WERI-Rb-1 (cell line): ENCODE data around the gene CTIF.

Experiments
- DNase-seq: peaks from one replicate; pipeline ENCODE4 v3.0.0-alpha.2; 2020
- H3K27ac ChIP-seq: fragments of 250-450 bp; sonication (Bioruptor Pico); 2 replicates; pipeline ENCODE4 v1.5.1; 2020; ENCODE audit warnings: mild to moderate bottlenecking, moderate library complexity
- H3K27me3 ChIP-seq: fragments of 250-450 bp; sonication (Bioruptor Pico); 2 replicates; pipeline ENCODE4 v1.5.1; 2021; ENCODE audit warnings: mild to moderate bottlenecking, low read depth, moderate library complexity; ENCODE audit not compliant: insufficient read depth, severe bottlenecking
- H3K36me3 ChIP-seq: fragments of 250-450 bp; sonication (Bioruptor Pico); 2 replicates; pipeline ENCODE4 v1.5.1; 2020; ENCODE audit warnings: mild to moderate bottlenecking, moderate library complexity
- H3K4me3 ChIP-seq: 2 replicates; pipeline ENCODE4 v1.5.1; 2011; ENCODE audit warnings: low read depth, mild to moderate bottlenecking, control low read depth, low read length
- H3K9me3 ChIP-seq: fragments of 250-450 bp; sonication (Bioruptor Pico); 2 replicates; pipeline ENCODE4 v1.5.1; 2021; ENCODE audit warnings: mild to moderate bottlenecking, moderate library complexity; ENCODE audit not compliant: severe bottlenecking
- CTCF ChIP-seq: IDR thresholded peaks from 2 replicates; pipeline ENCODE4 v1.5.1; 2011; ENCODE audit warnings: low read depth, mild to moderate bottlenecking, control low read depth, inconsistent platforms, low read length

CTIF gene

GRCh38 chr18:48637081-48637990 is 98.5 kb downstream of the CTIF start:
- Histone ChIP-seq H3K9me3 (peaks cover 4% of the 10 kb centered on the region), H3K27me3 (no peaks in the 10 kb centered on the region), H3K4me3 (no peak overlapping the region), H3K27ac (no peak overlapping the region), H3K36me3 (peaks cover 16% of the 10 kb centered on the region)
- TF ChIP-seq CTCF, result no peak
- no peak for DNase-seq

DNA sequence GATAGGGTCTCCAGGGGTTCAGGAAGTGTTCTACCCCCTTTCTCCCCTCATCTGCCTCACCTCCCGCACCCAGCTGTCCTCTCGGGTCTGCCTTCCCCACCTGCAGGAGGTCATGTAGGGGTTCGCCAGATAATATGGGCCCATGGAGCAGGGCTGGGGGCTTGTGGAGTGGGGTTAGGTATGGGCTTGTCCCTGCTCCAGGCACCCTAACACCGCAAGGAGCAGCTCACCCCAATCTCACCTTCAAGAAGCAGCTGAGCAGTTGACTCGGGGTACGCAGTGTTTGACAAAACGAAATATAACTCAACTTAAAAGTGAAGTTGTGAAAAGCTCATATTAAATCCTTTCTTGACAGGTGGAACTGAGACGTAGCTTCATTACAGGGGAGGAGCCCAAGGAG is 99.6 kb downstream of the CTIF start:
- Histone ChIP-seq H3K36me3 (peaks cover 18% of the 10 kb centered on the region), H3K27ac (no peak overlapping the region), H3K9me3 (peaks cover 8% of the 10 kb centered on the region), H3K4me3 (no peak overlapping the region), H3K27me3 (no peaks in the 10 kb centered on the region)
- DNase-seq, result no peak
- TF ChIP-seq CTCF, result no peak

DNA sequence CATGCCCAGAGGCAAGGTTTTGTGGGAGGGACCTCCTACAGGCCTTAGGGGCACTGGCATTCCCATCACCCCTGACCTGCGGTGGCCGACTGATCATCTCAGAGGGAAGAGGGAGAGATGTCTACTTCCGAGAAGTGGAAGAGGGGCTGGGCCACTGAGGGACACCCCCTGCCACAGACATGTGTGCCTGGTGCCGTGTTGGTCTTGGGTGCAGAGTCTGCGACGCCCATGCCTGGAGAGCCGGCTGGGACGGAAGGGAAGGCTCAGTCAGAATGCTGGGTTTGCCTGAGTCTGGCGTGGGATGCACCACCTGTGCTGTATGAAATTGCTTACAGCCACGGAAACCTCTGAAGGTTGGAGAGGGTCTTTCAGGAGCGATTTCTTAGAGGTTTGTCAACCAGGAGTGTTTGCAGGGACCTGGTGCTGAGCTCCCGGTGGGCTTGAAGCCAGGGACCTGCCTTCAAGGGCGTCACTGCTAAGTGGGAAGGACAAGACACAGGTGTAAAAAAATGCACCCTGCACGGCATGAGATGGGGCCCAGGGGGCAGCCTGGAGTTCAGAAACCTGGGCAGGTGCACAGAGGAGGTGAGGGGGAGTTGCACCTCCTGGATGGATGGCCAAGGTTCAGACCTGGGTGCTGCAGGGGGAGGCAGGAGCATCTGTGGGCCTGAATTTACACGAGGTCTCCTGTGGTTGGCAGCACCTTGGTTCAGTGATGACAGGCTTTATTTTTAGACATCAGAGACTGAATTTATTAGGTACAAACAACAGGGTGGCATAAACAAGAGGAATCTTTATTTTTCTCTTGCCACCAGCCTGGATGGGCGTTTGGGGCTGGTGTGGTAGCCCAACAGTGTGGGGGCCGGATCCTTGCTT is 100.3 kb downstream of the CTIF start:
- Histone ChIP-seq H3K9me3 (peaks cover 8% of the 10 kb centered on the region), H3K4me3 (no peak overlapping the region), H3K27ac (no peak overlapping the region), H3K36me3 (peaks cover 18% of the 10 kb centered on the region), H3K27me3 (no peaks in the 10 kb centered on the region)
- DNase-seq, result no peak
- 0 out of 2 replicates have a peak, but pooled peaks have one; percentile 6 for TF ChIP-seq CTCF

GRCh38 chr18:48639772-48640432 is 101.1 kb downstream of the CTIF start:
- Histone ChIP-seq H3K27me3 (no peaks in the 10 kb centered on the region), H3K9me3 (peaks cover 8% of the 10 kb centered on the region), H3K4me3 (no peak overlapping the region), H3K36me3 (peaks cover 18% of the 10 kb centered on the region), H3K27ac (no peak overlapping the region)
- TF ChIP-seq CTCF, result peak; percentile 72
- DNase-seq, result peak; percentile 41

DNA sequence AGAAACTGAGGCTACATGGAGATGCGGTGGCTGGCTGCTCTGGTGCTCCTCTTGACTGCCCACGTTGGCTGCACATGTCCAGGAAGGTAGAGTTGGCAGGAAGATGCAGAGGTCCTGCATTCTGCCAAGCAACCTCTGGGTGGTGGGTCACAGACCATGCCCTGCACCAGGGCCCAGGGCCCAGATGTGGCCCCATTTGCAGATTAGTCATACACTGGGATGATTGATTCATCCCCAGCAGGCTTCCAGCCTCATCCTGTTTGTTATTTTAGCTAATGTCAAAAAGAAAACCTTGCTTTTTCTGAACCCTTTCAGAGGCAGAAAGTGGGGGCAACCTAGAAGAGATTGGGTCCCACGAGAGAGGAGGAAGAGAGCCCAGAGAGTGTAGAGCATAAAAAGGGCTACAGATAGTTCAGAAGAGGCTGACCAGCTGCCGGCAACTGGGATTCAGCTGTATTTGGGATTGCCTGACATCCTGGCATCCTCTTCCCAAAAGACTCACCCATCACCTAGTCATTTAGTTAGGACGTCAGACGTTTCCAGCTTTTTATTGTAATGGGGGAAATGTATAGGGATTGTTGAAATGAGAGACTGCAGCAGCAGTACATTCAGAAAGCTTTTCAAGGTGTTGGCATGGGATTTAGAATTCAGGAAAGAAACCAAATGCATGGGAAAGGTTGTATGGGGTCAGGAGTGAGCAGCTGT is 101.9 kb downstream of the CTIF start:
- Histone ChIP-seq H3K4me3 (no peak overlapping the region), H3K36me3 (peaks cover 18% of the 10 kb centered on the region), H3K9me3 (peaks cover 8% of the 10 kb centered on the region), H3K27me3 (no peaks in the 10 kb centered on the region), H3K27ac (no peak overlapping the region)
- TF ChIP-seq CTCF, result no peak
- DNase-seq, result no peak
